NCI-H1092 (cell line): ENCODE measurements around the gene RIMOC1.
"Not testable (repeated sequence)": the region's sequence is repeated elsewhere in the genome, so short reads cannot be mapped to it uniquely, and the experiment has no call there.

Experiments
- DNase-seq: peaks from one replicate; lab custom pipeline; 2025; lab: John Stamatoyannopoulos, UW

RIMOC1 gene

DNA sequence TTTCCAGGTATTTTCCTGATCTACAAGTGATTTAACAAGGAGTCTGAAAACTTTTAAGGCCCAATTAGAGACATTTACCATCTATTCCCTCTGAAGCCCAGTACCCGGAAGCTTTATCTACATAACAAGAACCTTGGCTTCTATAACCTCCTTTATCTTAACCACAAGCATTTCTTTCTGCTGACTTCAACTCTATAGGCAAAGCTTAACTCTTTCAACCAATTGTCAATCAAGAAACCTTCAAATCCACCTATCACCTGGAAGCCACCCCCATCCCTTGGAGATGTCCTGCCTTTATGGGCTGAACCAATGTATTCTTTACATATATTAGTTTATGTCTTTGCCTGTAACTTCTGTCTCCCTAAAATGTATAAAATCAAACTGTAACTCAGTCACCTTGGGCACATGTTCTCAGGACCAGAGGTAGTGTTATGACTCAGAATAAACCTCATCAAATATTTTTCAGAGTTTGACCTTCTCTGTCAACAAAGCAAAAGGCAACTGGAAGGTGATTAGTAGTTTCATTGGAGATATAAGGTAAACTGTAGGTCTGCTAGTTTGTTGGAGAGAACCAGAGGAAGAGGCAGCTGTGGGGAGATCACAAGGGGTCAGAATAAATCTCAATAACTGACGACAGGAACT is 13.0 kb upstream of the RIMOC1 start:
- no peak for DNase-seq

DNA sequence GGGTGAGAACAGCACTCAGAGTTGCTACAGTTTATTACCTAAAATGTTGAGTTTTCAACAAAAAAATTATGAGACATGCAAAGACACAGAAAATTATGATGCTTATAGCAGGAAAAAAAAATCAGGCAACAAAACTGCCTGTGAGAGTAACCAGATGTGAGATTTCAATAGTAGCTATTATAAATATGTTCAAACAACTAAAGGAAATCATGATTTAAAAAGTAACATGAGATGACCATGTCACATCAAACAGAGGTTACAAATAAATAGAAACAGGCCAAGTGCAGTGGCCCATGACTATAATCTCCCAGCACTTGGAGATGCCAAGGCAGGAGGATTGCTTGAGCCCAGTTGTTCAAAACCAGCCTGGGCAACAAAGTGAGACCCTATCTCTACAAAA is 12.1 kb upstream of the RIMOC1 start:
- DNase-seq = no peak

GRCh38 chr5:41893074-41893851 is 10.9 kb upstream of the RIMOC1 start:
- DNase-seq = no peak

DNA sequence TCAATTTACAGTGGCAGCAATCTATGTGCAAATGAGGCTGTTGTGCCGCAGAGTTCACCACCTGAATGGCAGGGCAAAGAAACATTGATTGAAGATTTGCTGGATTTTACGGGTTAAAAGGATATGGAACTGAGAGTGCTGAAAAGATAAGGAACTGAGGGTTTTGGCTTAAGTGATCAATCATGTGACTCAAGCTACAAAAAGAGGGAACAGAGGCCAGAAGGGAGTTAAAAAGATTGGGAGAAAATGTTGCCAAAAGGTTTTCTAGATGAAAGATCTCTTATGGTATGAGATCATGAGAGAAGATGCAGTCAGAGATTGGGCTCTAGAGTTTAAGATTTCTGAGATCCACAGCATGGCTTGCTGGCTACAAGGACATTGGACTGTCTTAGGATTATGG is 7.9 kb upstream of the RIMOC1 start:
- no peak for DNase-seq

GRCh38 chr5:41903382-41903891 is 707 bp upstream of the RIMOC1 start:
- no peak for DNase-seq

- no peak for DNase-seq
Observed at GRCh38 chr5:41906151-41906550, 2.0 kb downstream of the RIMOC1 start.

- no peak for DNase-seq
Observed at GRCh38 chr5:41908374-41909079, 4.4 kb downstream of the RIMOC1 start.

DNA sequence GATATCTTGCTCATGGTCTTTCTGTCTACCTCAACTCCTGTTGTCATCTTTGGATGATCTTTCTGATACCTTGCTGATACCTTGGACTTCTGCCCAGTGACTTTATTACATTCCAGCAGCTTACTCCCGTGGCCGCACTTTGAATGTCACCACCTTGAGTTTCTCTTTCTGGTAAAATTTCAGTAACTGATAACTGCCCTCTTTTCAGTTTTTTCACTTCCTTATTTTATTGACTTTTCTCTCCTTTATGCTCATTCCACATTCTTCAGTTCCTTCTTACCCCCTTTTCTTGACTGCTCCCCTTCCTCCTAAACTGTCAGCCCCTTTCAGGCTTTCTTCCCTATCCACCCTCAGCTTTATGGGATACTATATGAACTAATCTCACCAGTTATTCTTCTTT is 14.0 kb downstream of the RIMOC1 start:
- DNase-seq = no peak

- no peak for DNase-seq
Observed at GRCh38 chr5:41921166-41921565, 17.0 kb downstream of the RIMOC1 start.

DNA sequence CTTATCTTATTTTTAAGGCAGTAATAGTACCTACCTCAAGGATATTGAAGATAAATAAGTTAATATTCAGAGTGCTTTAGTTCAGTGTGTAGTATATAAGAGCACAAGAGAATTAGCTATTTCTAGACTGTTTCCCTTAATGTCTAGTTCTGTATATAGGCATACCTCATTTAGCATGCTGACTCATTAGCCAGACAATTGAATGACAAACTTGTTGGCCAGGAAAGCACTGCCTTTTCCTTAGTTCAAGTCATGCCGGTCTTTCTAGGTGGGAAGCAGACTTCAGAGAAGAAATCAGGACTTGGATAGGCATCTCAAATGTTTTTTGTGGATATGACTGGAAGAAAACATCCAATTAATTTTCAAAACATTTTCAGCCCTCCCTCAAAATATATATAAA is 17.7 kb downstream of the RIMOC1 start:
- no peak for DNase-seq

DNA sequence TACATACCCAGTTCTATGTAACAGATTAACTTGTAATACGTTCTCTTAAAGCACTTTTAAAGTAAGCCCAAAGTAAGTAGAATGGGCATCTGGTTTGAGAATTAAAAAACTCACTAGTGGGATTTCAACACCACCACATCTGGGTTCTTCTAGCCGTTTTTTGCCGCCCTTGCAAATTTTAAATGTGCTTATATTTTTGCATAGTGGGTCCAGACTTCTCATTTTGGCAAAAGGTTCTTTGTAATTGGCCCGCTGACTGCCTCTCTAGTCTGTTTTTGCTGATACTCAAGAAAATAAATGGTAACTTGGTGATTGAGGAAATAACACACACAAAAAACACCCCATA is 20.4 kb downstream of the RIMOC1 start:
- DNase-seq = no peak

DNA sequence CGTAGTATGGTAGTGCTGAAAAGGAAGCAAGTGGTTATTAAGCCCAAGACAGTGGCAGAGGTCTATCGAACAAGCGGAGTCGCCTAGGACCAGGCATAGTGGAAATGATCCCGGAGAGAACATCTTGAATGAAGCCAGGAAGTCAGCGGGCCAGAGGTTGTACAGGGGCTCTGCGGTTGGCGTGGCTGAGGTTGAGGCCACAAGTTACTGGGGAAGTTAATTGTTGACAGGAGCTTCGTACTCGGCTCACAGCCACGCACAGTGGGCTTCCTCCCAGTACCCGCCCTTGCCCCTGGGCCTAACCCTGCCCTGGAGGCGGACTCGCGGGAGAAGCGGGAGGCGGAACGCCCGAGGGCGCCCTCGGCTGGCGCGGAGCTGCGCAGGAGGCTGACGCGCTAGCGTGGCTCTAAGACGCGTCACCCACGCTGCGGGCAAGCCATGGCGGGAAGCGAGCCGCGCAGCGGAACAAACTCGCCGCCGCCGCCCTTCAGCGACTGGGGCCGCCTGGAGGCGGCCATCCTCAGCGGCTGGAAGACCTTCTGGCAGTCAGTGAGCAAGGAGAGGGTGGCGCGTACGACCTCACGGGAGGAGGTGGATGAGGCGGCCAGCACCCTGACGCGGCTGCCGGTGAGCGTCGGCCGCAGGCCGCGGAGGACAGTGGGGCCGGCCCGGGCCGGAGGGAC is 20.9 kb downstream of the RIMOC1 start, which contains the start of gene FBXO4:
TSS of gene FBXO4 (plus strand) at position 410 of the 683 bp plus-strand sequence. CDS start at position 439, 29 bp downstream.
- peak; percentile 61 for DNase-seq

GRCh38 chr5:41925555-41925951 is 21.4 kb downstream of the RIMOC1 start:
- peak; percentile 22 for DNase-seq

GRCh38 chr5:41927604-41928003 is 23.5 kb downstream of the RIMOC1 start:
- no peak for DNase-seq

DNA sequence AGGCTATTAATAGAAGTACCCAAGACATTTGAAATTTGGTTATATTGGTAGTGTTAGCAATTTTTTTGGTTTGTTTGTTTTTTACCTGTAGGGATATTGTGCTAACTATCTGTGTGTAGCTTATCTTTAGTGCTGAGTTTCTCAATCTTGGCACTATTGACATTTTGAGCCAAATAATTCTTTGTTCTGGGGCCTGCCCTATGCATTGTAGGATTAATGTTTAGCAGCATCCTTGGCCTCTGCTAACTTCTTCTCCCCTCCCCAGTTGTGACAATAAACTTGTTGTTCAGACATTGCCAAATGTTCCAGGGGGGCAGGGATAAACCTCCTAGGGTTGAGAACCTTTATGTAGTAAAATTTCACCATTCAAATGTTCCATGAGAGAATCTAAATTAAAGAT is 24.9 kb downstream of the RIMOC1 start:
- DNase-seq = no peak

- no peak for DNase-seq
Observed at GRCh38 chr5:41932770-41933169, 28.6 kb downstream of the RIMOC1 start.

DNA sequence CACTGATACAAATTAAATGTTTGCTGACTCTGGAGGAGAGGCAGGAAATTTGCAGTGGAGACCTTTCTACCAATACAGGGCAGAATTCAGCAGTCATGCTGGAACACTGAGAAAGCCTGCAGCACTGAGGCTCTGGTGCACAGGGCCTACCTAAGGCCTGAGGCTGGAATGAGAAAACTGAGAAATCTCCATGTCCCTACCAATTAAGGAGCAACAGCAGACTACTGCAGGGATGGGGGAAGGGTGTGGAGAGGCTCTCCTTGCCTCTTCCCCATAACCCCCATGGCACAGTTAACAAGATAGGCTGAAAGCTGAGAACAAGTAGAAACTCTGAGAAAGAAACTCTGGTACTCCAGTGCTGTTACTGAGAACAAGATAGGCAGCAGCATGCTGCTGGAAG is 31.4 kb downstream of the RIMOC1 start:
- no peak for DNase-seq

DNA sequence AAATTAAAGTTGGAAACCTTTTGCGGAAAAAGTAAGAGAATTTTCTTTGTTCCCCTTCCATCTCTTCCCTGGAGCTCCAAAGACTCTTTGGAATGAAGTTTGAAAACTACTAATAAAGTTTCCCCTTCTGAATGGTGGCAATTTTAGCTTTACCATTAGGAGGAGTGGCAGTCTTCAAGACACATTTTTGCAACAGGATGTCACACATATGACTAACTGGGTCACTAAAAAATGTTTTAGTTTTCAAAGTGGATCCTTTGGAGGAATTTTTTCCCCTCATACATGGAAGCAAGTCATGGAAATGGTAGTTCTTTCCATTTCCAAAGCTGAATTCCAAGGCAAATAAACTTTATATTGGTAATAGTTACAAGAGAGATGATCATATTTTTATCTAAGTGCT is 36.5 kb downstream of the RIMOC1 start:
- DNase-seq = no peak

GRCh38 chr5:41945332-41945955 is 41.3 kb downstream of the RIMOC1 start:
- not testable (repeated sequence) for DNase-seq

GRCh38 chr5:41951224-41951623 is 47.1 kb downstream of the RIMOC1 start:
- no peak for DNase-seq
